CD4-positive, alpha-beta T cell treated with Interferon alpha-2 for 1 hour (primary cell): Measurements from ENCODE around the gene LEMD2.

Source experiments
- DNase-seq, 2 donors: peaks; one replicate each; pipeline ENCODE4 v3.0.0-alpha.2; 2020 to 2022

The LEMD2 gene

DNA sequence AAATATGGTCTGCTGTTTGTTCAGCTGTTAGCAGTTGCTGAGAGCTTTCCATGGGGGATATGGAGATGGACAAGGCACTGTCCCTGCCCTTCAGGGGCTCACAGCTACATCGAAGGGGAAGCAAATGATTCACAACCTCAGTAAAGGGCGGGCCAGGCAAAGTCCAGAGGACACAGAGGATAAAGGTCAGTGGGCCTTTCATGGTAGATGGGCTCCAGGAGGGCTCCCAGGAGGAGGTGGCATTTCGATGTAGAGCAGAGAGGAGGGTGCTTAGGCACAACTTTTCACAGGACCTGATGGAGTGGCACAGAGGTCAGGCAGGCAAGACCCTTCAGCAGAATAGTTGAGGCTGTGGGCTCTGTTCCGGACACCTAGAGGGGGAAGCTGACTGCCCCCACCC is 30.1 kb upstream of the LEMD2 start:
- DNase-seq, result no peak

DNA sequence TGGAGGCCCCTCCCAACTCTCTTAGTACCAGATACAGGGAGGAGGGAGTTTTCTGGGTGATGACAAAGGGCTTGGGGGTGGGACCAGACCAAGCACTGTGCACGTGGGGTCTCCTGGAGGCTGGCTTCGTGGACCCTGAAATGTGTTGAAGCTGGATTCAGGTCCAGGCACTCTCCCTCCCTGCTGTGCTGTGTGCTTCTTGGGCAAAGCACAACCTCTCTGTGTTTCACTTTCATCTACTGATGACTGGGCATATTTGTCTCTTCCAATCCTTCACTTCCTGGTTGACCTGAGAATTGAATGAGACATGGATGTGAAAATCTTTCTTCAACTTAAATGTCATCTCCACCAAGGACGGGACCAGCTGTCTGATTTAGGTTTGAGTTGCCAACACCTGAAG is 29.4 kb upstream of the LEMD2 start:
- DNase-seq, result no peak

DNA sequence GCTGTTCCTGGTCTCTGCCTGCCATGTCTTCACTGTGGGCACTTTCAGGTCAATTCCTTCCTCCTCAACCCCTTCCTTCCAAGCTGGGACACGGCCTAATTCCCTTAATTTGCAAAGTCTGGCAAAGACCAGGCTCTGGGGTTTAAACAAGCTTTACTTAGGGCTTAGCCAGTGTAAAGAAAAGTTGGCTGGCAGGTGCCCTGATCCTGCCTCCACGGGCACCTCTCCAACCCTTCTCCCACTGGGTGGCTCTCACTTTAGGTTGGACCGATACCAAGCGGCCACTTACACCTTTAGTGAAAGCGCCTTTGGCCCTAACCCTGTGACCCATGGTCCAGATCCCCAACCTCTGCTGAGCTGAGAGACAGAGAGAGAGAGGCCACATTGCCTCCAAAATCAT is 28.6 kb upstream of the LEMD2 start:
- no peak for DNase-seq

DNA sequence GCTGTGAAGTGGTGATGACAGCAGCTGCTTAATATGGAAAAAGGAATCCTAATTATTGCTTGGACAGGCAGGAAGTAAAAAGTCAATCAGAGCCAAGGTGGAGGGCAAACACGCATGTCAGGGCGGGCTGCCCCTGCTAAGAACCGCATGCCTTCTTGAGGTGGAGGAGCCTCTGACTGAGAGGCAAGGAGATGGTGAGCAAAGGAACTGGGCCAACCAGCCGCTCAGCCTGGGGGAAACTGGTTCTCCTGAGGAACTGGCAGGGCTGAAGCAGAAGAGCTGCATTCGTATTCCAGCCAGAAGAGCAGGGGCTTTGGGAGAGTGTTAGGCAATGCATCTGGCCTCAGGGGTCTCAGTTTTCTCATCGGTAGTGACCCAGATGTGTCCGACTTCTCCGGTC is 28.0 kb upstream of the LEMD2 start:
- DNase-seq, result no peak

DNA sequence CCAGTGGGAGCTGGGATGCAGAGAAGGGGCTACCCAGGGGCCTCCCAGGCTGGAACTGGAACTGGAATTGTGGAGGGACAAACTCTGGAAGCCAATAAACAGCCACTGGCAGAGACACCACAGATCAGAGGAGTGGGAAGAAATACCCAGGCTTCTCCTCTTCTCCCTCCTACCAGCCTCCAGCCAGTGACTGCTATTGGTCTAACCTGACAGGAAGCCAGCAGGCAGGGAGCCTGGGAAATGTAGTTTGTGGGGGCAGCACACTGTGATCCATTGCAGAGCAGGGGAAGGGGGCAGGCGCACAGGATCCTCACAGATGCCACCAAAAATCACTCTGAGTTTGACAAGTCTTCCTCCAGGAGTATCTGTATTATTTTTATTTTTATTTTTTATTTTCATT is 26.9 kb upstream of the LEMD2 start:
- peak; percentile 11 to 21 for DNase-seq

DNA sequence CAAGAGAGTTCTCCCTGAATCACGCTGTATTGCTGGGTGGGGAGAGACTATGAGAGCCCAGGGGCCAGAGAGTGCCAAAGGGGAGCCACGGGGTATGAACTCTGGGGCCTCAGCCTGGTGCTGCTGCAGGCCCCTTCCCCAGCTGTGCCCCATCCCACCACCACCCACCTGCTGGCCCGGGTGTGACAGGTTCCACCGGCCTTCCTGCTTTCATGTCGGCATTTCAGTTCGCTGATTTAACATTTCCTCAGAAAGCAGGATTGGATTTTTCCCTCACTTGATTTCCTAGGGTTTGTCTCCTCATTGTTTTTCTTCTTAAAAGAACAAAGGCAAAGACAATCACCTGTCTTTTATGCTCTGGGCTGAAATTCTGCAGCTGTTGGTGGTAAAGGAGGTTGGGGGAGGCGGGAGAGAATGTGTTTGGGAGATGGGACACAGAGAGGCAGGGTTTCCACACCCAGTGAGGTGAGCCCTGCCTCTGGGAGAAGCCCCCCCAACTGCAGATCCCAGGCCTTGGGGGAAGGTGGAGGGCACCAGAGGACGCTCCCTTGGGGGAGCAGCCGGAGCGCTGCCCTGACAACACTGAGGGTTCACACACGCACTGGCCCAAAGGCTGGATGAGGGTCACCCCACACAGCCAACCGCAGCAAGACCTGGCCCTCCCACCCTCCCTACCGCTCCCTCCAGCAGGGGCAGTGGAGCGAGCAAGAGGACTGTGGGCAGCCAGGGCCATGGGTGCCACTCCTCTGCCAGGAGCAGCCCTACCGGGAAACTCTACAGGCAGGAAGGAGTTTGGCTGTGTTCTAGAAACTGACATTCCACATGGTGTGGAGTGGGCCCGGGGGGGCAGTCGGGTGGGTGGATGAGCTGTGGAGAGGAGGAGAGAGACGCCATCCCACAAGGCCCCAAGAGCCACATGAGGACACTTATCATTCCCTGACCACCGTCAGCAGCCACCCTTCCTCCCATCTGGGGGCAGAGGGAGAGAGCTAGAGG is 25.4 kb upstream of the LEMD2 start:
- no peak for DNase-seq

DNA sequence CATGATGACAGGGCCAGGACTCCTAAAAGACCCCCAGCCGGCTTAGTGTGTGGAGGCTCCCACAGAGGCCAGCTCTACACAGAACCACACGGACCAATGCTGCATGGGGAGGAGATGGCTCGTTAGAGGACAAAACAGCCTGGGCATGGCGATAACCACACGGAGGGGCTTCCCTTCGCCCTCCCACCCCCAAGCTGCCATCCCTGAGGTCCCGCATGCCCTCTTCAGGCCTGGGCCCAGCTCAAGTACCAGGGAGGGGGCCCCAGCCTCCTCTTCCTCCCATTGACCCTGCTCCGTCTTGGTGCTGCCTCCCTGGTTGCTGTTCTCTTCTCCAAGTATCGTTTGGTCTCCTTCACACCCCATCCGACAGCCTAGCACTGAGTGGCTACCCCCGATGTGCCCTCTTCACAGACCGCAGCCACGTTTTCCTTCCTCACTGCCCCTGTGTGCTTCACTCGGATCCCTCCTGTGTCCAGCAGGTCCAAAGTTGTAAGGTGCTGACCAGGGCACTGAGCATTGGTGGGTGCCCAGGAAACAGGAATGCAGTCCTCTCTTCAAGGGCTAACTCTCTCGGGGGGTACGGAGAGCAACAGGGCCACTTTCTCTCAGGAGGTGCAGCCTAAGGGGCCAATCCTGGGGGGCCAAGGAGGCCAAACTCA is 24.4 kb upstream of the LEMD2 start:
- DNase-seq, result no peak

DNA sequence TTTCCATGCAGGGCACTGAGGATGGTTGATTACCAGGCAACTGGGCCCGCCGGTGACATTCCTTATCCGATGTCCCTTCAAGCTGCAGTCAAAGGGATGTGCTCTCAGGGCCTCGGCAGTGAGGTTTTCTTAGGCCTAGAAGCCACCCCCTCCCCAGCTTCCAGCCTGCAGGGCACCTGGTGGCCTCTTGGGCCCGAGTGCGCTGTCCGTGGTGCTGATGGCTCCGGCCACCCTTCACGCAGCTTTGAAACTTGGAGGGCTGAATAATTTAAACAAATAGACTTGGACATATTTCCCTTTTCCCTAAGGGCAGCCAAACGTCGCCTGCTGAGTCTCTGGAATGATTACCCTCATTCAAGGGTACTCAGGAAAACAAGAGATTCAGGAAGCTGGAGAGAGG is 23.7 kb upstream of the LEMD2 start:
- DNase-seq, result peak in 1 of 2 donors; percentile 27

DNA sequence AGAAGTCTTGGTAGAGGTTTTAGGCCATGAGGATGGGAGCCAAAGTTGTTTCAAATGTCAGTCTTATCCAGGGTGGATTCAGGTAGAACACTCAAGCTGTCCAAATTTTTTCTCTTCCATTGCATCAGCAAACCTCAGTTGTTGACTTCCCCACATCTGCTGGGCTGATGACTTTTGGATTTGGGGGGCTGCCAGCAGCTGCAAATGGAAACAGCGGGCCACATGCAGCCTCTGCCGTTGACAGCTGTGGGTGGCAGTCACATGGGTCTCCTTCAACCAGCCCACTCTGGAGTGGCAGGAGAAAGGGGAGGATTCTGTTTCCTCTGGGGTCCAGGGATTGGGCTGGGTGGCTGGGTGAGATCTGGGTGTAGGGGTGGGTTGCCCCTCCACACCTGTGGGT is 20.7 kb upstream of the LEMD2 start:
- DNase-seq, result no peak

DNA sequence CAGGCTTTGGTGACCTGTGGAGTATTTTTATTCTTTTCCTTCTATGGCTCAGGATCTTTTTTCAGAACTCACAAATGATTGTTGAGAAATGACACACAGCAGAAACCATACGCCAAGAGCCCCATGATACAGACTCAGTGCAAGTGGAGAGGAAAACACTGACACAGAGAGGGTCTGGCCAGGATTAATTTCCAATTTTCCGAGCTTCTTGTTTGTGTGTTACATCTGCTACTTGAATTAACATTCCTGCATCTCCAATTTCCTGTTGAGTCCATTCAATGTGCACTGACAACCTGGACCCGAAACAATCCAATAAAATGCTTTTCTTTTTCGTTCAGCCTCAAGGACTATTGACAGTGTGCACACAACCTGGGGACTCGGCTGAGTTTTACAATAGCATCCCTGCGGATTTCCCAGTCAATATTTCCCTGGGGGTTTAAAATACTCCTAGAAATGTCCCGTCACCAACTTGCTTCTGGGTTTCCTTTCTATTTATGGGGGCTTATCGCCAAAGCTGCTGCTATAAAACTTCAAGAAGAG is 19.8 kb upstream of the LEMD2 start:
- no peak for DNase-seq

DNA sequence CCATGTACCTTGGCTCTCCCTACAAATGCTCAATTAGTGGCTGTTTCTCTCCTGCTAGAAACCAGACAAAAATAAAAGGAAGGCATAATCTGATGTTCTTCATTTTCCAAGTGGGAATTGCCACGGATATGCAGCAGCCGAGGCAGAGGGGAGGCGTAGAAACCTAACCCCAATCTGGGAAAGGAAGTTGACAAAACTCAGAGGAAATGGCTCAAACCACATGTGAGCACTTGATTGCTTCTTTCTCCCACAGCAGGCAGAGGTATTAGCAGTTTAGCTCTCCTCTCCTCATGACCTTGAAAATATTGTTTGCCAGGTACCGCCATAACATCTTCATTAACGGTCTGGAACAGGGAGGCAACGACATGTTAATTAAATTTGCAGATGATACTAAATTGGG is 18.7 kb upstream of the LEMD2 start:
- DNase-seq, result no peak

DNA sequence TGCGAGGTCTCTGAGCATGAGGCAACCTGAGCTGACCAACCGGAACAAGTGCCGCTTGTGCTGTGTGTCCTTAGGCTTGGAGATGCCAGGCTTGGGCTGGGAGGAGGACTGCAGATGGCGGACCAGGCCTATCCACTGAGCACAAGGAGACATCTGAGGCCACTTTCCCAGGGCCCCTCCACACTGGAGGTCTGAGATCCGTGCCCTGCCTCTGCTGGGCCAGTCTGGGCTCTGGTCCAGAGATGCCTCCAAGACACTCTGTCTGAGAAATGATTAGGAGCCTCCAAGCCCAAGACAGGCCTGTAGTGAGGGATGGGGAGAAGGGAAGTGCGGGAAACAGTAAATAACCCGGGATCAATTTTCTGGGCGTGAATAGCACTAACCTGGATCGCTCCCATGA is 17.9 kb upstream of the LEMD2 start:
- DNase-seq, result no peak

DNA sequence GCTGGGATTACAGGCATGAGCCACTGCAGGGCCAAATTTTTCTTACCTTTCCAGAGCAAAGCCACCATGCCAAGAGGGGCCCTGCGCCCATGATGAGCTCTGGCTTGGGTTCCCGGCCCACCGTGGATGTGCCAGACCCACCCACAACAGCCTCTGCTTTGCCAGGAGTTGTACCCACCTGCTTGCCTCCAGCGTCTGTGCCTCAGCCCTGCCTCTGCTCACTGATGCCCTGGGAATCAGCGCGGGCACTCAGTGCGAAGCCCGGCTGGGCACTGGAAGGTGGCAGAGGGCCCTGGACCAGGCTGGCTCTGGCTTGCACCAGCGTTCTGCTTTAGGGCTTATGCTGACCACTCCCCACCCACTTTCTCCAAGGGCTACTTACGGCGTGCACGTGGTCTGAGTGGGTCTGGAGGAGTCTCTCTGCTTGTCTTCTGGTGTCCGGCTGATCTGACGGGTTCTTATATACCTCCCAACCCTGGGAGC is 14.7 kb upstream of the LEMD2 start, which contains the start of gene MLN:
Gene MLN, minus strand, starts transcription at position 433 of the 483 bp plus-strand sequence. CDS start 2,840 bp downstream, outside the sequence.
- DNase-seq, result no peak

DNA sequence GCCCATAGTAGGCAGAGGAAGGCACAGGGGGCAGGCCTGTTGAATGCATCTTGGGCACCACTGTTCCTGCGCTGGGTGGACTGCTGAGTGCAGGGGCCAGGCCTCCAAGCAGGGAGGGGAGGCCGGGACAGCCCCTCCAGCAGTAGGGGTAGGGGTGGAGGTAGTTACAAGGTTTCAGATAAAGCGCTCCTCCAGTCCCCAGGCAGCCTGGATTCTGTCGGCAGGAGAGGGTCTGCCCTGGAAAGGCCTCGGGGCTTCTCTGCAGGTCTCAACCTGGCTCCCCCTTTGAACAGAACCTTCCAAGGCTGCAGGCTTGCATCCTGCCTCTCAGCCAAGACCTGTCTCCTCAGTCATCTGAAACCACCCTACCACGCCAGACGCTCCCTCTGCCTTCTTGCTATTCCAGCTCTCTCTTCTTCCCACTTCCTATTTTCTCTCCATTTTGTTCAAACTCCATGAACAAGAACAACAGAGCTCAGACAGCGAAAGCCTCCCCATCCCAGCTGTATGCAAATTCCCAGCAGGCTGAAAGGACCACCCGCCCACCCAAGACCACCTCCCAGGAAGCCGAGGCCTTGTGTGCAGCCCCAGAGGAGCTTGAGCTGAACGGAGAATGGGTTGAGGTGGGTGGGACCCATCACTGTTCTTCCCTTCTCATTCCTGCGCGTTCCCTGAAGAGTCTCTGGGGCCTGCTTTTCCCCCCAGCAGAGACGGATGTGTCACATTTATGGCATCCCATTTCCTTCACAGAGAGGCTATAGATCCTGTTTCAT is 13.4 kb upstream of the LEMD2 start:
- DNase-seq, result no peak

DNA sequence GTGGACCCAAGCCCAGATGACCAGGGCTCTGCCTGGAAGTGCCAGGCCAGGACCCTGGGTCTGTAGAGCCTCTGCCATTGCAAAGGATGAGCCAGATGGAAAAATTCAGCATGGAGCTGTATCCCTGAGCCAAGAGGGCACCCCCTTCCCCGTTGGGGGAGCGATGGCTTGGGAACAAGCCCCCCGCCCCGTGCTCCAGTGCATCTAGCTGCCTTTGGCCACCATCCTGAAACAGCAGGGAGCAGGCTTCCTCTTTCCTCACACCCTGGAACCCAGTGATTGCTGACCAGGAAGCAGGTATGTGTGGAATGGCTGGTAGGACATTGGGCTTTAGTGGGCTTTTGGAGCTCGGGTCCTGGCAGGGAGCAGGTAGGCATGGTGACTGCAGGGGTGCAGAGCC is 12.7 kb upstream of the LEMD2 start:
- DNase-seq, result no peak

DNA sequence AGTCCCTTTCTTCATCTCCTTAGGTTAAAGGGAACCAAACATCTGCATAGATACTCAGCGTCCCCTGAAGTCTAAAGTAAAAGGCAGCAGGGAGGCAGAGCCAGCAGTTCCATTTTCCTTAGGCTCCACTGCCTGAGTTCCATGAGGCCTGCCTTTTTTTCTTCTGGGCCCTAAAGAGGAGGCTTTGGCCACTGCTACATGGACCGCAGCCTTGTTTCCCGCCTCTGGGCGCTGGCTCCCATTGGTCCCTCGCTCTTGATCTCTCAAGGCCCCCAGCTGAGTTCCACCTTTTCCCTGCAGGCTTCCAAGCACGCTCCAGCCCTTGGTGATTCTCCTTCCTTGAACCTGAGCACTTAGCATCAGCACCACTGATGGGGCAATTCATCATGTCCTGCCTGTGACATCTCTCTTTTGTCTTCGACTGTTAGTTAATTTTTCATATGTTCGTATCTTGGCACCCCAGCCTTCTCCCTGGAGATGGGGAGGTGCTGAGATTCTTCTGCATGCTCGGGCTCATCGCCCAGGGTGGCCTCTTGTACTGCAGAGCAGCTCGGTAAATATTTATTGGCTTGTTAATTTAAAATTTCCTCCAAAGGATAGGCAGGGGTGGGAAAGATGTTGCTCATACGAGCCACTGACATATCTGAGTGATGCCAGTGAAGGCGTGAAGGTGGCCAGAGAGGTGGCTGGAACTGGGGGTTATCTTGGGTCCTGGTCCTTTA is 11.5 kb upstream of the LEMD2 start:
- no peak for DNase-seq

DNA sequence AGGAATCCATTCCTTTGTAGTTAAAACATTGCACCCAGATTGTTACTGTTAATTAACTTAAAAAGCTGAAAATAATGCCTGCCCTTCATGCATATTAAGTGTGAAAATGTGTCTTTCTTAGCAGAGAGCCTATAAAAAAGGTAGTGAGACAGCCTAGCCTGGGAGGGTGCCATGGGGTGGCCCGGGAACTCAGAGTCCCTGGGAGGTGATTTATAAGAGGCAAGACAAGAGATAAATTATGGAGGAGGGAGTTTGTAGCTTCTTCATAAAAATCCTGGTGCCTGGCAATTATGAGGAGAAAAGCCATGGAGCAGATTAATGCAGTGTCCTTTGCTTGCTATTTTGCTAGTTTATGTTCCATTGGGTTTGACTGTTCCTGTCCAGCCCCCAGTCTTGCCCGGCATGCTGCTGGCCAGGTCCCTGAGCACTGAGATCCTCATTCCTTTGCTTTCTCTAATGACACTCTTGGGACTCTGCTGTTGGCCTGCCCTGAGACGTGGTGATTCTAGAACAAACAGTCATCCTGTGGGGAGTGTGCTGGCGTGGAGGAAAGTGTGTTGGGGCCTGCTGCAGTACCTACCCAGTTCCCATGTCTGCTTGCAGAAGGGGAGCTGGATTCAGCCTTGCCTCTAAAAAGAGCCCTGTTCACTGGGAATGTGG is 10.7 kb upstream of the LEMD2 start:
- DNase-seq, result no peak

DNA sequence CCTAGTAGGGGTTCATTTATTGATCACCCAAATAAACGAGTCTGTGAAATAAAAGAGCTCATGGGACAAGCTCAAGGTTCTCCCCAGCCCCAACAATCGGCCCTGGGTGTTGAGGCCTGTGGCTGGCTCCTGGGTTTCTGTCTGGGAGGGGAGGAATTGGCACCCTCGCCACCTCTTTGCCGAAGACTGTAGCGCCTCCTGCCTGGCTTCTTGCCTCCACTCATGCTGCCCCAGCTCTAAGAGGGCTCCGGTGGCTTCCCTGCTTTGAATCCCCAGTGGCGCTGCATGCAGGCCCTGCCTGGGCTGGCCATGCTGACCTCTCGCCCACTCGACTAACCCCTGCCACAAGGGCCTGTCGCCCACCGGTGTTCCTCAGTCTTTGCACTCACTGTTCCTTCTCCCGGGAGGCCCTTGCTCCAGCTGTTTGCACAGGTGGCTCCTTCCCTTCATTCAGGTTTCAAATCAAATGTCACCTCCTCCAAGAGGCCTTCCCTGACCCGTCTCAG is 9.5 kb upstream of the LEMD2 start:
- no peak for DNase-seq

DNA sequence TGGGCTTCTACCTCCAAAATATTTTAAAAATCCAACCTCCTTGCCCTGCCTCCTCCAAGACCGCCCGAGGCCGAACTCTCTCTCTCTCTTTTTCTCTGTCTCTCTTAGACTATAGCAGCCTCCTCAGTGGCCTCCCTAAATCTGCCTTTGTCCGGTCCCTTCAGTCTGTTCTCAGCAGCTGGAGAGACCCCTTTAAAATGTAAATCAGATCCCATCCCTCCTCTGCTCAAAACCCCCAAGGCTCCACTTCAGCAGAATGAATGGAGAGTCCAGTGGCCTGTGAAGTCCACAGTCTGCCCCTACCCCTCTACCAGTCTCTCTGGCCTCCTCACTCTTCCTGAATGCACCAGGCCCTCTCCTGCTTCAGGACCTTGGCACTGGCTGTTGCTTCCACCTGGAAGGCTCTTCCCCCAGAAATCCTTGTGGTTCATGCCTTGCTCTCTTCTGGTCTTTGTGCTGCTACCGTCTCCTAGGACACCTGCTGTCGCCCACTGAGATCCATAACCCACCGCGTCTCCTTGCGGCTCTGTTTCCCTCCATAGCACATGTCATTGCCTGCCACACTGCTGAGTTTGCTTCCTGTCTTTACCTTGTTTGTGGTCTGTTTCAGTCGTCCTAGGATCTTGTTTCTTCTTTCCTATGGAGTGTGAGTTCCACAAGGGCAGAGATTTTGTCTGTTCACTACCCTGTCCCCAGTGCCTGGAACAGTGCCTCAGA is 8.9 kb upstream of the LEMD2 start:
- no peak for DNase-seq

DNA sequence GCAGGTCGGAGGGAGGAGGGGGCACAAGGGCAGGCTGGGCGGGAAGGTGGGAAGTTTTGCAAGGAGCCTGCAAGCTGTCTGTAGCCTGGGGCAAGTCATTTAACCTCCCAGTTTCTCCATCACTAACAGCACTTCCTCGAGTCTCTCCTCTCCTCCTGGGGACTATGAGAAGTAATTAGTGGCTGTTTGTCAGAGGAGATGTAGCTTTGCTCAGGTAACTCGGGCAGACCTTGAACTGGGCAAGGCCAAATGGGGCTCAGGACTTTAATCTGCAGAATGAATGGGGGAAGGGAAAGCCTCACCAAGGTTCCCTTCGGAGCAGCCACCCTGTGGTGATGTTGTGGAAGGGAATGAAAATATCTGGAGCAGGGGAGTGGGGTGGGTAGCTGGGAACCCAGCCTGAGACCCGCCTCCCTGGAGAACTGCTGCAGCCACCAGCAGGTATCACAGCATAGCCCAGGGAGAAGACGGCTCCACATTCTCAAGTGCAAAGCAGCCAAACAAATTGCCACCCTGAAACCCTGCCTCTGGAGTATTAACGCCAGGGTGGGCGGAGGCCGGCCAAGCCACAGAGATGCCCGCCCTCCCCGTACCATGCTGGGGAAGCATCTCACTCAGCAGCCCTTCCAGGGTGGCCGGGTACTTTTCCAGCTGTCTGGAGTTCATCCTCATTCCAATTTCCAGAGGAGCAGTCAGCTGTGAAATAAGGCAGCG is 6.1 kb upstream of the LEMD2 start:
- DNase-seq, result no peak
